ENCODE results near the gene NLRC5.

Gene NLRC5

DNA sequence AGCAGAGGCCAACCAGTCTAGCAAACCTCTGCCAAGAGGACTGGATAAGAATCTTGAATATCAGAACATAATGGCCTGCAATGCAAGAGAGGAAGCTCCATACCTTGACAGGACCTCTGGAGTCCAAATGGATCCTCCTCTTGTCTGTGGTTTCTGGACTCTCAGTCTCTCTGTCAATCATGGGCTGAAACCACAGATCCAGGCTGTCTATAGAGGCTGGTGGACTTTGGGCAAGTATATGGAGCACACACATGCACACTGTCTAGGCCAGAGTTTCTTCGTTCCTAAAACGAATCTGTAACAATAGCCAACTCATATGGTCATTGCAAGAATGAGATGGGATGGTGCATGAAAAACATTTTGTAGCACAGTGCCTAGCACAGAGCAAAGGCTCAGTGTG lies 37.7 kb downstream of the NLRC5 start:
- no peak overlapping the region for H3K4me3 ChIP-seq (ENCODE audit: low read length)
- no peaks in the 10 kb centered on the region for H3K27me3 ChIP-seq (replicated peaks; ENCODE audit: insufficient read depth, low read length)
- H4K20me1 ChIP-seq (ENCODE audit: insufficient read depth, low read length) = no peaks in the 10 kb centered on the region
- no peak for DNase-seq
- H3K9me3 ChIP-seq (replicated peaks; ENCODE audit: insufficient read depth, low read length) = no peaks in the 10 kb centered on the region
- H3K9me2 ChIP-seq (replicated peaks; ENCODE audit: insufficient read depth, low read length) = no peaks in the 10 kb centered on the region
- no peak overlapping the region for H2AFZ ChIP-seq (ENCODE audit: low read length)
- H3K79me2 ChIP-seq (ENCODE audit: low read length) = no peaks in the 10 kb centered on the region
- no peak overlapping the region for H3K4me2 ChIP-seq (ENCODE audit: low read depth, low read length)
- no peak overlapping the region for H3K9ac ChIP-seq (ENCODE audit: low read length)
- H3K27ac ChIP-seq (ENCODE audit: low read length) = no peak overlapping the region
- H3K36me3 ChIP-seq (replicated peaks; ENCODE audit: insufficient read depth, low read length) = no peaks in the 10 kb centered on the region
- no peaks in the 10 kb centered on the region for H3F3A ChIP-seq (ENCODE audit: insufficient read depth, low read length)
- TF ChIP-seq EZH2phosphoT487 (IDR thresholded peaks at IDR 0.05; ENCODE audit: low read length) (no peak), EZH2 (optimal IDR thresholded peaks at IDR 0.05; ENCODE audit: low read depth, low read length) (no peak)
- TF ChIP-seq, protein P1, sequence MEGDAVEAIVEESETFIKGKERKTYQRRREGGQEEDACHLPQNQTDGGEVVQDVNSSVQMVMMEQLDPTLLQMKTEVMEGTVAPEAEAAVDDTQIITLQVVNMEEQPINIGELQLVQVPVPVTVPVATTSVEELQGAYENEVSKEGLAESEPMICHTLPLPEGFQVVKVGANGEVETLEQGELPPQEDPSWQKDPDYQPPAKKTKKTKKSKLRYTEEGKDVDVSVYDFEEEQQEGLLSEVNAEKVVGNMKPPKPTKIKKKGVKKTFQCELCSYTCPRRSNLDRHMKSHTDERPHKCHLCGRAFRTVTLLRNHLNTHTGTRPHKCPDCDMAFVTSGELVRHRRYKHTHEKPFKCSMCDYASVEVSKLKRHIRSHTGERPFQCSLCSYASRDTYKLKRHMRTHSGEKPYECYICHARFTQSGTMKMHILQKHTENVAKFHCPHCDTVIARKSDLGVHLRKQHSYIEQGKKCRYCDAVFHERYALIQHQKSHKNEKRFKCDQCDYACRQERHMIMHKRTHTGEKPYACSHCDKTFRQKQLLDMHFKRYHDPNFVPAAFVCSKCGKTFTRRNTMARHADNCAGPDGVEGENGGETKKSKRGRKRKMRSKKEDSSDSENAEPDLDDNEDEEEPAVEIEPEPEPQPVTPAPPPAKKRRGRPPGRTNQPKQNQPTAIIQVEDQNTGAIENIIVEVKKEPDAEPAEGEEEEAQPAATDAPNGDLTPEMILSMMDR (IDR thresholded peaks at IDR 0.05; ENCODE audit: low read length) = no peak
- peaks cover 14% of the 10 kb centered on the region for H3K4me1 ChIP-seq (ENCODE audit: low read length)

DNA sequence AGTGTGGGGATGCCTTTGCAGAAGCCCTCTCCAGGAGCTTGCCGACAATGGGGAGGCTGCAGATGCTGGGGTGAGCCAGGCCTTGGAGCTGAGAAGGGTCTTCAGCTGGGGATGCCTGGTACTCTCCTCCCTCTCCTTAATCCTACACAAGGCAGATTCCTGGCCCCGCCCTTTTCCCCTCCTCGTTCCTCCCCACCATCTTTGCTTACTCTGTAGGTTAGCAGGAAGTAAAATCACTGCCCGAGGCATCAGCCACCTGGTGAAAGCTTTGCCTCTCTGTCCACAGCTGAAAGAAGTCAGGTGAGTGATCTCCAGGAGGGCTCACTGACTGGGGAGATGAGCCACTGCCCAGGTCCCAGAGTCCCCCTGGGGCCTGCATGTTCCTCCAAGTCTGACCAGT lies 38.7 kb downstream of the NLRC5 start:
- H3K4me2 ChIP-seq (ENCODE audit: low read depth, low read length) = no peak overlapping the region; the same call in 1 of the 2 replicates
- no peaks in the 10 kb centered on the region for H4K20me1 ChIP-seq (ENCODE audit: insufficient read depth, low read length)
- H2AFZ ChIP-seq (ENCODE audit: low read length) = no peak overlapping the region
- DNase-seq = peak; percentile 57
- no peak overlapping the region; the same call in 1 of the 2 replicates for H3K27ac ChIP-seq (ENCODE audit: low read length)
- H3K36me3 ChIP-seq (replicated peaks; ENCODE audit: insufficient read depth, low read length) = no peaks in the 10 kb centered on the region
- no peak overlapping the region for H3K4me3 ChIP-seq (ENCODE audit: low read length)
- no peak overlapping the region for H3K9ac ChIP-seq (ENCODE audit: low read length)
- TF ChIP-seq, protein P1 (IDR thresholded peaks at IDR 0.05; ENCODE audit: low read length) = no peak
- TF ChIP-seq EZH2 (optimal IDR thresholded peaks at IDR 0.05; ENCODE audit: low read depth, low read length) (no peak), EZH2phosphoT487 (IDR thresholded peaks at IDR 0.05; ENCODE audit: low read length) (no peak)
- H3K79me2 ChIP-seq (ENCODE audit: low read length) = no peaks in the 10 kb centered on the region
- H3K27me3 ChIP-seq (replicated peaks; ENCODE audit: insufficient read depth, low read length) = no peaks in the 10 kb centered on the region
- H3K9me3 ChIP-seq (replicated peaks; ENCODE audit: insufficient read depth, low read length) = no peaks in the 10 kb centered on the region
- no peaks in the 10 kb centered on the region for H3F3A ChIP-seq (ENCODE audit: insufficient read depth, low read length)
- no peaks in the 10 kb centered on the region for H3K9me2 ChIP-seq (replicated peaks; ENCODE audit: insufficient read depth, low read length)
- H3K4me1 ChIP-seq (ENCODE audit: low read length) = peaks cover 14% of the 10 kb centered on the region

DNA sequence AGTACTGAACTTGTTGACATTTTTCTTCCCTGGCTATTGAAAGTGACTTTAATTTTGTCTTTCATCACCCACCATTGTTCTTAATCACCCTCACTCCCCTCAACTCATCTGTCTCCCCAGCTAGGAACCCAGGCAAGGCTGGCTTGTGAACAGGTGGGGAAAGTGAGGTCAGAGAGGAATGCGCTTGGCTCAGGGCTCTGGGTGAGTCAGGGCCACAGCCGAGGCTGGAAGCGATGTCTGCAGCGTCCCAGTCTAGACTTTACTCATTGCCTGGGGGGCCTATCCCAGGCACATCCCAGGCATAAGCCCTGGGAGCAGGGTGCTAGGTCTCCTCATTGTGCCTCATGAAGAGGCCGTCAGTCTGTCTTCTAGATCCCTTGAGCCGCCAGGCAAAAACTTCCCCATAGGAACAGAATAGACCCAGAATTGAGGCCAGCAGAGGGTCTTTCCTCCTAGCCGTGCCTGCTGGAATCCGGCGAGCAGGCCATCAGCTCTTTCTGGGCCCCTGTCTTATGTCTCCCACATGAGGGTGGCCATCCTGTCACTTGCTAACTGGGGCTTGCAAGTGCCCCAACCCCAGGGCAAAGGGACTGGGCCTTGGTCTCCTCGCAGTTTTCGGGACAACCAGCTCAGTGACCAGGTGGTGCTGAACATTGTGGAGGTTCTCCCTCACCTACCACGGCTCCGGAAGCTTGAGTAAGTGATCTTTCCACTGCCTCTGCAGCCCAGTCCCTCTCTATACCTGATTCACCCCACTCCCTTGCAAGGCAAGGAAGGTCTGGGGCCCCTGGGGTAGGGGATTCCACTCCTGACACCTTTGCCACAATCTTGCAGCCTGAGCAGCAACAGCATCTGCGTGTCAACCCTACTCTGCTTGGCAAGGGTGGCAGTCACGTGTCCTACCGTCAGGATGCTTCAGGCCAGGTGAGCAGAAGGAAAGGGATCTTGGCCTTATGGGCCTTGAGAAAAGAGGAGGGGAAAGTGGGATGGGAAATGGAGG lies 40.1 kb downstream of the NLRC5 start:
- TF ChIP-seq EZH2phosphoT487 (IDR thresholded peaks at IDR 0.05; ENCODE audit: low read length) (no peak), EZH2 (optimal IDR thresholded peaks at IDR 0.05; ENCODE audit: low read depth, low read length) (no peak)
- Histone ChIP-seq H4K20me1 (ENCODE audit: insufficient read depth, low read length) (no peaks in the 10 kb centered on the region), H3K4me2 (ENCODE audit: low read depth, low read length) (no peak overlapping the region), H2AFZ (ENCODE audit: low read length) (no peak overlapping the region), H3K4me1 (ENCODE audit: low read length) (peaks cover 14% of the 10 kb centered on the region), H3K27ac (ENCODE audit: low read length) (no peak overlapping the region), H3K9me2 (replicated peaks; ENCODE audit: insufficient read depth, low read length) (no peaks in the 10 kb centered on the region), H3K79me2 (ENCODE audit: low read length) (no peaks in the 10 kb centered on the region), H3K27me3 (replicated peaks; ENCODE audit: insufficient read depth, low read length) (no peaks in the 10 kb centered on the region), H3K9ac (ENCODE audit: low read length) (no peak overlapping the region), H3F3A (ENCODE audit: insufficient read depth, low read length) (no peaks in the 10 kb centered on the region), H3K4me3 (ENCODE audit: low read length) (no peak overlapping the region), H3K9me3 (replicated peaks; ENCODE audit: insufficient read depth, low read length) (no peaks in the 10 kb centered on the region), H3K36me3 (replicated peaks; ENCODE audit: insufficient read depth, low read length) (no peaks in the 10 kb centered on the region)
- DNase-seq = no peak
